Prostate gland (tissue), 2 donors: ENCODE results near the gene NFE2L3. TPM values are rescaled to one million over a fixed set of nuclear protein-coding genes. Genes with fewer than 3 reads are reported as not detected.
"Not testable (repeated sequence)": the region's sequence is repeated elsewhere in the genome, so short reads cannot be mapped to it uniquely, and the experiment has no call there.

Experiments used
- DNase-seq: peaks from one replicate; pipeline ENCODE4 v3.0.0-alpha.2; 2019; ENCODE audit warnings: low spot score
- H3K27ac ChIP-seq, 2 donors: fragments of 200-600 bp; sonication (generic); 2 replicates each; pipeline ENCODE4 v1.5.1; 2017 to 2019
- H3K27me3 ChIP-seq: fragments of 200-600 bp; sonication (generic); replicated peaks from 2 replicates; pipeline ENCODE4 v1.5.1; 2019; ENCODE audit not compliant: insufficient read depth
- H3K36me3 ChIP-seq, 2 donors: fragments of 200-600 bp; sonication (generic); 1 replicate in 1 of 2; 2 replicates in 1 of 2; pipeline versions ENCODE4 v1.5.1 to v1.8.1; 2017 to 2019
- H3K4me1 ChIP-seq: fragments of 200-600 bp; sonication (generic); replicated peaks from 2 replicates; pipeline ENCODE4 v1.5.1; 2019
- H3K4me3 ChIP-seq, 2 donors: fragments of 200-600 bp; sonication (generic); 2 replicates each; pipeline ENCODE4 v1.5.1; 2017 to 2019
- H3K9me3 ChIP-seq: fragments of 200-600 bp; sonication (generic); 2 replicates; pipeline ENCODE4 v1.5.1; 2017
- POLR2A ChIP-seq: fragments of 450-650 bp; IDR thresholded peaks from one replicate; pipeline ENCODE4 v1.6.1; 2016; ENCODE audit warnings: antibody characterized with exemption, mild to moderate bottlenecking
- POLR2AphosphoS5 ChIP-seq: sonication (generic); formaldehyde crosslinking; IDR thresholded peaks from one replicate; pipeline ENCODE4 v1.6.1; 2017; ENCODE audit warnings: antibody characterized with exemption
- WGBS: methylation state at CpG from one replicate; pipeline ENCODE4 v1.1.5; 2018; 5-methylcytosine and 5-hydroxymethylcytosine counted together
- intact Hi-C: fragments of 100-400 bp; cut with DNase I; formaldehyde crosslinking; loops from one replicate; pipeline ENCODE4 v1.14.2; 2022
- total RNA-seq, 2 donors: library from RNA; depleted of rRNA; stranded (reverse); fragments of >200 nt; gene quantifications; one replicate each; pipeline ENCODE4 v1.1.0, GENCODE V29; 2016
- TF ChIP-seq, protein P1 (sequence below), 4 experiments: fragments of 200-600 bp in 2 of 4; fragments of 450-650 bp in 2 of 4; sonication (generic) in 2 of 4; IDR thresholded peaks; 1 replicate in 3 of 4; 2 replicates in 1 of 4; pipeline ENCODE4 v1.5.1; 2016 to 2019; ENCODE audit warnings: antibody characterized with exemption in 4 of 4, mild to moderate bottlenecking in 2 of 4, moderate library complexity in 2 of 4

Gene NFE2L3
- total RNA-seq, 2 donors from 2014 or later: 2.0 to 4.3 TPM

DNA sequence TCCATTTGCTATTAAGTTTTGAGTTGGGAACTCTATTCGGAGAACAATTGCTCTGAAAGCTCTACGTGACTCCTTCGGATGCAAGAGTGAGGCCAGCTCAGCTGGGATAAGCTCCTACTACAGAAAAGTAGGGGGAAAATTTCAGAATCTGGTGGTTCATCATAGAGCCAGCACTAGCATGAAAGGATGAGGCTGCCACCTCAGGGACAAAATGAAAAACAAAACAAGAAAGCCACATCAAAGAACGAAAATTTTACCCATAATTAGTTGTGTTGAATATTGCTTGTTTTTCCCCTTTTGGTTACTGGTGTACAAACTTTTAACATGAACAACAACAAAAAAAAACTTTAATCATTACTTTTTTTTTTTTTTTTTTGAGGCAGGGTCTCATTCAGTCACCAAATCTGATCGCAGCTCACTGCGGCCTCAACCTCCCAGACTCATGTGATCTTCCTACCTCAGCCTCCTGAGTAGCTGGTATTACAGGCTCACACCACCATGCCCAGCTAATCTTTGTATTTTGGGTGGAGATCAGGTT, 39.7 kb upstream of the NFE2L3 start:
- DNase-seq: no peak
- no peak overlapping the region for H3K4me3 ChIP-seq
- no peaks in the 10 kb centered on the region for H3K9me3 ChIP-seq
- no peaks in the 10 kb centered on the region for H3K4me1 ChIP-seq
- H3K27ac ChIP-seq: no peak overlapping the region
- 94% methylated on average over 6 of the region's 6 CpGs for WGBS
- peaks cover 2% of the 10 kb centered on the region for H3K27me3 ChIP-seq
- TF ChIP-seq, protein P1, sequence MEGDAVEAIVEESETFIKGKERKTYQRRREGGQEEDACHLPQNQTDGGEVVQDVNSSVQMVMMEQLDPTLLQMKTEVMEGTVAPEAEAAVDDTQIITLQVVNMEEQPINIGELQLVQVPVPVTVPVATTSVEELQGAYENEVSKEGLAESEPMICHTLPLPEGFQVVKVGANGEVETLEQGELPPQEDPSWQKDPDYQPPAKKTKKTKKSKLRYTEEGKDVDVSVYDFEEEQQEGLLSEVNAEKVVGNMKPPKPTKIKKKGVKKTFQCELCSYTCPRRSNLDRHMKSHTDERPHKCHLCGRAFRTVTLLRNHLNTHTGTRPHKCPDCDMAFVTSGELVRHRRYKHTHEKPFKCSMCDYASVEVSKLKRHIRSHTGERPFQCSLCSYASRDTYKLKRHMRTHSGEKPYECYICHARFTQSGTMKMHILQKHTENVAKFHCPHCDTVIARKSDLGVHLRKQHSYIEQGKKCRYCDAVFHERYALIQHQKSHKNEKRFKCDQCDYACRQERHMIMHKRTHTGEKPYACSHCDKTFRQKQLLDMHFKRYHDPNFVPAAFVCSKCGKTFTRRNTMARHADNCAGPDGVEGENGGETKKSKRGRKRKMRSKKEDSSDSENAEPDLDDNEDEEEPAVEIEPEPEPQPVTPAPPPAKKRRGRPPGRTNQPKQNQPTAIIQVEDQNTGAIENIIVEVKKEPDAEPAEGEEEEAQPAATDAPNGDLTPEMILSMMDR (IDR thresholded peaks at IDR 0.05): no peak
- no peak for TF ChIP-seq POLR2AphosphoS5
- no peak for TF ChIP-seq POLR2A
- no peaks in the 10 kb centered on the region for H3K36me3 ChIP-seq
- intact Hi-C loops: no loop called here

DNA sequence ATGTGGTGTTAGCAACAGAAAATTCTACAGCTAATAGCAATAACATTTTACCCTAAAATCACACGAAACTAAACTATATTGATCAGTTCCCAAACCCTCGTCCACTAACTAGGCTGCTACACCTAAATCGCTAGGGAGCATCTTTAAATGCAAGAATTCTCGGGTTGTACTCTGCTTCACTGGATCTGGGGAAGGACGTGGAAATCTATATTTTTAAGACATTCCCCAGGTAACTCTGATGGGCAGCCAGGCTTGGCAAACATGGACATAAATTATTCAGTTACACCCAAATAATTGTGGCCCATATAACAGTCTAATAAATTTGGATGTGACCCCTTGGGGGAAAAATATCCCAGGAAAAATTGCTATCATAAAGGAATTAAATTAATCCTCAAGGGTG, 36.3 kb upstream of the NFE2L3 start:
- Histone ChIP-seq H3K9me3 (no peaks in the 10 kb centered on the region), H3K4me1 (no peaks in the 10 kb centered on the region), H3K27me3 (peaks cover 2% of the 10 kb centered on the region), H3K27ac (no peak overlapping the region), H3K4me3 (no peak overlapping the region), H3K36me3 (no peaks in the 10 kb centered on the region)
- TF ChIP-seq, protein P1 (IDR thresholded peaks at IDR 0.05): no peak
- TF ChIP-seq POLR2AphosphoS5 (no peak), POLR2A (no peak)
- intact Hi-C loops: no loop called here
- no peak for DNase-seq
- 77% methylated on average over 5 of the region's 5 CpGs for WGBS

DNA sequence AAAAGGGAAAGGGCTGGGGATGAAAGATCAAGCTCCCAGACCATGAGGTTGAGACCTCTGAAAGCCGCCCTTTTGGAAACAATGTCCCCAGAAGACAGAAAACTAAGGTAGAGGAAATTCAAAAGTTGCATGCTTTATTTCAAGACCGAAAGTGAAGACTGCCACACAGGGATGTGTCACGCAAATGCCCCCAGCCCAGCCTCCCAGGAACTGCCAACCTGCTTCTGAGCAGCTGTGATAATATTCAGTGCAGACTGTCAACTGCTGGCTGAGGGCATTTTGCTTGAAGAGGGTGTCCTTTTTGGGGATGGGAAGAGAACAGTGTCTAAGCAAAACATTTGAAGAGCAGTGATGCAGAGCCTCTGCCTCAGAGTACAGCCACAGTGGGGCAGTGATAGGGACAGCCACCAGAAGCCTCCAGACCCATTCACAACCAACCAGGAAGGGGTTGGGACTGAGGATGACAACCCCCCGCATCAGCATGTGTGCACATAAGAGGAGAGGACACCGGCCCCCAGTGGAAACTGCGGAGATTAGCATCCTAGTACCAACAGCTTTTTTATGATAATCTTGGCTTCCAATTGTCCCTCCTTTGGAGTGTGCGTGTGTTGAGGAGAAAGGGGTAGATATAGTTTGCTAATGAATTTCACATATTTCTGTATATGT, 34.7 kb upstream of the NFE2L3 start:
- no peaks in the 10 kb centered on the region for H3K9me3 ChIP-seq
- no peak for TF ChIP-seq POLR2AphosphoS5
- no peak for TF ChIP-seq POLR2A
- TF ChIP-seq, protein P1 (IDR thresholded peaks at IDR 0.05): no peak
- intact Hi-C loops: no loop called here
- H3K36me3 ChIP-seq: no peaks in the 10 kb centered on the region
- no peak overlapping the region for H3K27ac ChIP-seq
- peaks cover 2% of the 10 kb centered on the region for H3K27me3 ChIP-seq
- DNase-seq: no peak
- no peak overlapping the region for H3K4me3 ChIP-seq
- H3K4me1 ChIP-seq: no peaks in the 10 kb centered on the region
- WGBS: 79% methylated on average over 7 of the region's 7 CpGs

DNA sequence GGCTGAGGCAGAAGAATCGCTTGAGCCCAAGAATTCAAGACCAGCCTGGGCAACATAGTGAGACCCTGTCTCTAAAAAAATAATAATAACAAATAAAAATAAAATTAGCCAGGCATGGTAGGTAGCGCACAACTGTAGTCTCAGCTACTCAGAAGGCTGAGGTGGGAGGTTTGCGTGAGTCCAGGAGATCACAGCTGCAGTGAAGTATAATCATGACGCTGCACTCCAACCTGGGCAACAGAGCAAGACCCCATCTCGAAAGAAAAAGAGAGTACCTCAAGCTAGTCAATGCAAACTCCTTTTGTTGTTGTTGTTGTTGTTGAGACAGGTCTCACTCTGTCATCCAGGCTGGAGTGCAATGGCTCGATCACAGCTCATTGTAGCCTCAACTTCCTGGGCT, 34.0 kb upstream of the NFE2L3 start:
- WGBS: 94% methylated on average over 6 of the region's 6 CpGs
- H3K27me3 ChIP-seq: peaks cover 2% of the 10 kb centered on the region
- H3K36me3 ChIP-seq: no peaks in the 10 kb centered on the region
- intact Hi-C loops: no loop called here
- H3K4me3 ChIP-seq: no peak overlapping the region
- H3K4me1 ChIP-seq: no peaks in the 10 kb centered on the region
- DNase-seq: no peak
- H3K9me3 ChIP-seq: no peaks in the 10 kb centered on the region
- TF ChIP-seq POLR2A: no peak
- TF ChIP-seq, protein P1 (IDR thresholded peaks at IDR 0.05): no peak
- no peak overlapping the region for H3K27ac ChIP-seq

DNA sequence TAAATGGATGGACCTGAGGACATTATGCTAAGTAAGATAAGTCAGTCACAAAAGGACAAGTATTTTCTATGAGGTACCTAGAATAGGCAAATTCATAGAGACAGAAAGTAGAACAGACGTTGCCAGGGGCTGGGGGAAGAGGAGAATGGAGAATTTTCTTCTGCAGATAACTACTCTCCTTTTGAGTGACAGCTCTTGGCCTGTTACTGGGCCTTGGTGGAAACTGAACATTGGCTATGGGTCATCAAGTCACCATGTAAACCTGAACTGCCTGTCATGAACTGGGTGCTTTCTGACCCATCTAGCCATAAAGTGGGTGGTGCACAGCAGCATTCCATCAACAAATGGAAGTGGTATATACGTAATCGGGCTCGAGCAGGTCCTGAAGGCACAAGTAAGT, 29.3 kb upstream of the NFE2L3 start:
- intact Hi-C loops: no loop called here
- Histone ChIP-seq H3K9me3 (no peaks in the 10 kb centered on the region), H3K27ac (no peak overlapping the region), H3K4me1 (no peaks in the 10 kb centered on the region), H3K36me3 (no peaks in the 10 kb centered on the region), H3K4me3 (no peak overlapping the region), H3K27me3 (no peaks in the 10 kb centered on the region)
- no peak for DNase-seq
- WGBS: 90% methylated on average over 4 of the region's 4 CpGs
- TF ChIP-seq, protein P1 (IDR thresholded peaks at IDR 0.05): no peak
- no peak for TF ChIP-seq POLR2A
- TF ChIP-seq POLR2AphosphoS5: no peak

DNA sequence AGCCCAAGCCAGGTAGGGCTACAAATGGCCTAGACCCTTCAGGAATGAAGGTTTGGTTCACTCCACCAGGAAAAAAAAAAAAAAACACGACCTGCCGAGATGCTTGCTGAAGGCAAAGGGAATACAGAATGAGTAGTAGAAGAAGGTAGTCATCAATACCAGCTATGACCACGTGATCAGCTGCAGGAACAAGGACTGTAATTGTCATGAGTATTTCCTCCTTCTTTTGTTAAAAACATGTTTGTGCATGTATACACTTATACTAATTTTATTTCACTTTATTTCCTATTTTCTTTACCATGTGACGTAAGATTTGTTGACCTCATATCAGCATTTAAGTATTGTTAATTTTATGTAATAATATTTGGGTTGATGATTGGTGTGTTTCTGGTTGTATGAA, 27.2 kb upstream of the NFE2L3 start:
- H3K9me3 ChIP-seq, DNase-seq, intact Hi-C loops, H3K27me3 ChIP-seq, H3K36me3 ChIP-seq, H3K27ac ChIP-seq, H3K4me3 ChIP-seq, H3K4me1 ChIP-seq: not testable (repeated sequence)
- WGBS: 80% methylated on average over 4 of the region's 4 CpGs
